ENCODE measurements around the gene SRD5A2. TPM values are rescaled to one million over a fixed set of nuclear protein-coding genes. Genes with fewer than 3 reads are reported as not detected.

Gene SRD5A2
- total RNA-seq, 1 experiment from 2014 or later = not detected

DNA sequence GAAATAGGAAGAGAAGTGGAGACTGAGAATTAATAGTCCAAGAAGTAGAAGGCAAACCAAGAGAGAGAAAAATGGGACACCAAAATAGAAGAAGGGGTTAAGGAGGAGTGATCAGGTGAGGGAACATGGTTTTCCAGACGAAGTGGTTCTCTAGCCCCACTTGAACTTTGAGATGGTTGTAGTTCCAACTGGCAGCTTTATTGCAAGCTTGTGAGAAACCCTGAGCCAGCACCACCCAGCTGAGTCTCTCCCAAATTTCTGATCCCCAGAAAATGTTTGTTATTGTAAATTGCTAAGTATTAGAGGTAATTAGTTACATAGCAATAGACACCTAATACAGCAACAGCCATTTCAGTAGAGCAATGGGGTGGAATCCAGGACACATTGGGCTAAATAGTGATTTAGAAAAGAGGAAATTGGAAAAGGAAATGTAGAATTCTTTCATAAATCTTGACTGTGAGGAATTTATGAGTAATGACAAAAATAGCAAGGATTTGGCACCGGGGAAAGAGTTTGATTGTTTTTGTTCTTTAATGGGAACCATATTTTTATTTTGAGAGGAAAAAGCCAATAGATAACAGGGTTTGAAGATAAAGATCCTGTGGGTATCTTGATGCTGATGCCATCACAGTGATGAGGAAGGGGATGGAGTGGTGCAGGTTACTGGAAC, 104.1 kb downstream of the SRD5A2 start:
- Histone ChIP-seq H3K27ac (no peak overlapping the region), H3K4me3 (no peak overlapping the region), H3K36me3 (ENCODE audit: low read depth) (no peaks in the 10 kb centered on the region), H3K9me2 (ENCODE audit: insufficient read depth) (no peaks in the 10 kb centered on the region), H3K4me2 (no peak overlapping the region), H3K9me3 (ENCODE audit: insufficient read depth, low read depth) (peaks cover 5% of the 10 kb centered on the region; the same call in 1 of the 2 replicates), H4K20me1 (ENCODE audit: insufficient read depth) (no peaks in the 10 kb centered on the region), H3F3A (ENCODE audit: insufficient read depth, low read depth) (no peaks in the 10 kb centered on the region), H3K4me1 (replicated peaks; ENCODE audit: insufficient read depth) (no peaks in the 10 kb centered on the region), H3K79me2 (ENCODE audit: low read depth) (no peaks in the 10 kb centered on the region), H3K27me3 (ENCODE audit: insufficient read depth, low read depth) (no peaks in the 10 kb centered on the region), H2AFZ (no peak overlapping the region)
- BruUV-seq (replicated peaks) = no TSS peak
- POLR2A ChIA-PET (ENCODE audit: unreplicated experiment) = no interaction called here
- CTCF ChIA-PET = no interaction called here
- TF ChIP-seq, protein P1, sequence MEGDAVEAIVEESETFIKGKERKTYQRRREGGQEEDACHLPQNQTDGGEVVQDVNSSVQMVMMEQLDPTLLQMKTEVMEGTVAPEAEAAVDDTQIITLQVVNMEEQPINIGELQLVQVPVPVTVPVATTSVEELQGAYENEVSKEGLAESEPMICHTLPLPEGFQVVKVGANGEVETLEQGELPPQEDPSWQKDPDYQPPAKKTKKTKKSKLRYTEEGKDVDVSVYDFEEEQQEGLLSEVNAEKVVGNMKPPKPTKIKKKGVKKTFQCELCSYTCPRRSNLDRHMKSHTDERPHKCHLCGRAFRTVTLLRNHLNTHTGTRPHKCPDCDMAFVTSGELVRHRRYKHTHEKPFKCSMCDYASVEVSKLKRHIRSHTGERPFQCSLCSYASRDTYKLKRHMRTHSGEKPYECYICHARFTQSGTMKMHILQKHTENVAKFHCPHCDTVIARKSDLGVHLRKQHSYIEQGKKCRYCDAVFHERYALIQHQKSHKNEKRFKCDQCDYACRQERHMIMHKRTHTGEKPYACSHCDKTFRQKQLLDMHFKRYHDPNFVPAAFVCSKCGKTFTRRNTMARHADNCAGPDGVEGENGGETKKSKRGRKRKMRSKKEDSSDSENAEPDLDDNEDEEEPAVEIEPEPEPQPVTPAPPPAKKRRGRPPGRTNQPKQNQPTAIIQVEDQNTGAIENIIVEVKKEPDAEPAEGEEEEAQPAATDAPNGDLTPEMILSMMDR (conservative IDR thresholded peaks at IDR 0.05) = no peak
- no peak for TF ChIP-seq EZH2 (IDR thresholded peaks at IDR 0.05; ENCODE audit: low read depth)
- DNase-seq = no peak
- intact Hi-C loops (cut with micrococcal nuclease; ENCODE audit: unreplicated experiment) = no loop called here

DNA sequence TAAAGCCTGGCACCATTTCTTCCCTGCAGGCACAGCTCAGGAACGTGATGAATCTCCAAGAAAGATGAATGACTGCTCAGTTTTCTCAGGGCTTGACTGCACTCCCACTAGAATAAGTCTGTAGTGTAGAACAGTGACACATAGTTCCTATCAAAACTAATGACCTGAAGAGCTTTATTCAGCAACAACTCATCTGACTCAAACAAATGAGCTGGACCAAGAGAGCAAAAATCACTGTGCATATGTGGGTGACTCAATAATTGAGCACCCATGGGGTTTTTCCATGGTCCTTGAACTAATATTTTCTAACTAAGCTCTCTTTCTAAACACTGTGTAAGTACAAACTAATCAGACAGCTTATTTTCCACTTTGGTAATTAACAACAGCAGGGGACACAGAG, 105.0 kb downstream of the SRD5A2 start:
- no peaks in the 10 kb centered on the region for H3K9me2 ChIP-seq (ENCODE audit: insufficient read depth)

DNA sequence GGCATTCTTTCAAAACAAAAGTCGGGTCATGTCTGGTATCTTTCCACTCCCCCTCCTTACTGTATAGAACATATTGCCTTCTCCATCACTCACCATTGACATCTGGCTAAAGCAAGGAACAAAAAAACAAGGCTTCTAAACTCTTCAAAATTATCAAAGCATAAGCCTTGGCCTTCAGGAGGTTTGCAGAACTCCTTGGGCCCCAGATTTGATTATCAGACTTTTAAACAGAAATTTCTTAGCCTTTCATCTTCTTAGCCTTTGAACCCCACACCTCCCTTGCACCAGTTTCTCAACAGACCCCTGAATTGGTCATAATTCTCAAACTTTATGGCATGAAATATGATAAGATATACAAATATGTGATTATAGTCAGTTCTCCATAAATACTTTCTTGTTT, 106.4 kb downstream of the SRD5A2 start:
- ChIA-PET POLR2A (ENCODE audit: unreplicated experiment) (no interaction called here), CTCF (no interaction called here)
- Histone ChIP-seq H3K79me2 (ENCODE audit: low read depth) (no peaks in the 10 kb centered on the region), H3K27ac (no peak overlapping the region), H3K4me3 (no peak overlapping the region), H3K4me2 (no peak overlapping the region), H3K36me3 (ENCODE audit: low read depth) (no peaks in the 10 kb centered on the region), H3K9me3 (ENCODE audit: insufficient read depth, low read depth) (no peaks in the 10 kb centered on the region), H3K4me1 (replicated peaks; ENCODE audit: insufficient read depth) (no peaks in the 10 kb centered on the region), H3K9me2 (ENCODE audit: insufficient read depth) (no peaks in the 10 kb centered on the region), H4K20me1 (ENCODE audit: insufficient read depth) (no peaks in the 10 kb centered on the region), H3K27me3 (ENCODE audit: insufficient read depth, low read depth) (no peaks in the 10 kb centered on the region), H2AFZ (no peak overlapping the region), H3F3A (ENCODE audit: insufficient read depth, low read depth) (no peaks in the 10 kb centered on the region)
- intact Hi-C loops (cut with micrococcal nuclease; ENCODE audit: unreplicated experiment) = no loop called here
- no TSS peak for BruUV-seq (replicated peaks)
- no peak for TF ChIP-seq EZH2 (IDR thresholded peaks at IDR 0.05; ENCODE audit: low read depth)
- TF ChIP-seq, protein P1 (conservative IDR thresholded peaks at IDR 0.05) = no peak
- DNase-seq = no peak

More for the DNA sequence above, 105.0 kb downstream of the SRD5A2 start:
- ChIA-PET CTCF (no interaction called here), POLR2A (ENCODE audit: unreplicated experiment) (no interaction called here)
- Histone ChIP-seq H4K20me1 (ENCODE audit: insufficient read depth) (no peaks in the 10 kb centered on the region), H3K27ac (no peak overlapping the region), H3K4me1 (replicated peaks; ENCODE audit: insufficient read depth) (no peaks in the 10 kb centered on the region), H3K9me3 (ENCODE audit: insufficient read depth, low read depth) (no peaks in the 10 kb centered on the region), H3K4me3 (no peak overlapping the region), H3F3A (ENCODE audit: insufficient read depth, low read depth) (no peaks in the 10 kb centered on the region), H3K4me2 (no peak overlapping the region), H2AFZ (no peak overlapping the region), H3K27me3 (ENCODE audit: insufficient read depth, low read depth) (no peaks in the 10 kb centered on the region), H3K79me2 (ENCODE audit: low read depth) (no peaks in the 10 kb centered on the region), H3K36me3 (ENCODE audit: low read depth) (no peaks in the 10 kb centered on the region)
- TF ChIP-seq EZH2 (IDR thresholded peaks at IDR 0.05; ENCODE audit: low read depth) = no peak
- TF ChIP-seq, protein P1 (conservative IDR thresholded peaks at IDR 0.05) = no peak
- peak in 1 of 2 experiments; percentile 53 for DNase-seq
- intact Hi-C loops (cut with micrococcal nuclease; ENCODE audit: unreplicated experiment) = no loop called here
- no TSS peak for BruUV-seq (replicated peaks)

Other genes with a start within 250 kb of the SRD5A2 start
- gene XDH, start 166.2 kb downstream of the SRD5A2 start, total RNA-seq (2021) = 5.7 and 7.7 TPM in 2 replicates